Colonic mucosa (tissue), 4 donors: ENCODE results near the gene HMGCS1. TPM values are rescaled to one million over a fixed set of nuclear protein-coding genes. Genes with fewer than 3 reads are reported as not detected.

Source experiments
- DNase-seq: peaks from one replicate; pipeline ENCODE4 v3.0.0-alpha.2; 2020
- H3K27ac ChIP-seq: fragments of 200-600 bp; one replicate; pipeline ENCODE4 v1.8.0; 2021
- H3K27me3 ChIP-seq: fragments of 200-600 bp; one replicate; pipeline ENCODE4 v1.8.0; 2021
- H3K36me3 ChIP-seq: fragments of 200-600 bp; one replicate; pipeline ENCODE4 v1.8.0; 2021
- H3K4me1 ChIP-seq: fragments of 200-600 bp; one replicate; pipeline ENCODE4 v1.8.0; 2021; ENCODE audit warnings: mild to moderate bottlenecking
- H3K4me3 ChIP-seq: fragments of 200-600 bp; one replicate; pipeline ENCODE4 v1.8.0; 2021
- H3K9ac ChIP-seq, 2 donors: one replicate each; pipeline ENCODE4 v1.7.0; 2013; ENCODE audit warnings: control low read depth in 2 of 2, low read depth in 2 of 2, low read length in 2 of 2
- H3K9me3 ChIP-seq: fragments of 200-600 bp; one replicate; pipeline ENCODE4 v1.8.0; 2021
- intact Hi-C: fragments of 100-400 bp; cut with DNase I; formaldehyde crosslinking; loops from one replicate; pipeline ENCODE4 v1.14.1; 2022
- total RNA-seq, 2 donors: library from RNA; stranded (reverse); fragmentation: NEBNext Ultra II Directional in 1 of 2; extraction: Animal tissue kit (Norgen Biotek cat#: 25700) in 1 of 2; gene quantifications; one replicate each; pipeline ENCODE4 v1.2.1, GENCODE V29; 2021
- TF ChIP-seq, protein P1 (sequence below): fragments of 200-600 bp; IDR thresholded peaks from one replicate; pipeline ENCODE4 v1.8.0; 2022; ENCODE audit warnings: antibody characterized with exemption, mild to moderate bottlenecking
- donor health status: healthy.
- donor health status: DM: no; HTN: no; CAD: no.
- donor health status: DM: no; HTN: no; CAD: no.

Gene HMGCS1
- total RNA-seq = 100 to 1,000 TPM in 1 of 2 donors, 10 to 100 TPM in 1; 95.1 to 498 TPM

DNA sequence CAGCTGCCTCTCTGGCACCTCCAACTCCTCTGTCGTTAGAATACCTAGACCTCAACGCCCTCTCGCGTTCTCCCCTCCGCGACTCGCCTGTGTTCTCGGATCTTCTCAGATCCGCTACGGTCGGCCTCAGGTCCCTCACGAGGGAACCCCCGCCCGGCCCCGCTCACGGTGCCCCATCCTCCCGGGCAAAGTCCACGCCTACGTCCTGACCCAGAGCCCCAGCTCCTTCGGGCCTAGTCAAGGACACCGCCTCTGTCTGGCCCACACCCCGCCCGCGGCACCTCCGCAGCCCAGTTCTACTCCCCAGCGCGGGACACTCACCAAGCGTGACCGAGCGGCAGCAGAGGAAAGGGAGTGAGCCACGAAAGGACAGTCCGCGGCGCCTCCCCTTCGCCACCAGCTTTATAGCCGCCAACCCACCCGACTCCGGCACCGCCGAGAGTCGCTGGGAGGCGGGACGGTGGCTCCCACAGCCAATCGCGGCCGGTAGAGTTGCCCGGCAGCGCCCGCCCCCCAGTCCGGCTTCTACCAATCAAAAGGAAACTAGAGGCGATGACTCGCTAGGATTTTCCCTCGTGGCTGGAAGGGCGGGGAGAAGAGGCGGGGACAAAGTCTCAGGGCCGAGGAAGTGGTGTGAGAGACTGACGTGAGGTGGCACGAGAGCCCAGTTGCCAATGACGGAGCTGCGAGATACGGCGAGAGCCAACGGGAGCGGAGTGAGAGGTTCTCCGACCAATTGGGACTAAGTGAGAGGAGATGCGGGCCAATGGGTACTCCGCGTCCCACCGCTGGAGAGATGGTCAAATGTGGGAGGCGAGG lies at the start of gene HMGCS1:
HMGCS1 (minus strand) TSS at position 378 of the 819 bp plus-strand sequence. CDS start 14,447 bp downstream, outside the sequence.
- peak; percentile 99 for DNase-seq
- Histone ChIP-seq H3K36me3 (no peaks in the 10 kb centered on the region), H3K9me3 (no peaks in the 10 kb centered on the region), H3K27ac (peak within 1 kb of the TSS; percentile 84), H3K9ac (peak within 1 kb of the TSS; percentile 89 to 93), H3K4me3 (peak within 1 kb of the TSS; percentile 77), H3K27me3 (no peaks in the 10 kb centered on the region), H3K4me1 (peaks cover 5% of the 10 kb centered on the region)
- TF ChIP-seq, protein P1, sequence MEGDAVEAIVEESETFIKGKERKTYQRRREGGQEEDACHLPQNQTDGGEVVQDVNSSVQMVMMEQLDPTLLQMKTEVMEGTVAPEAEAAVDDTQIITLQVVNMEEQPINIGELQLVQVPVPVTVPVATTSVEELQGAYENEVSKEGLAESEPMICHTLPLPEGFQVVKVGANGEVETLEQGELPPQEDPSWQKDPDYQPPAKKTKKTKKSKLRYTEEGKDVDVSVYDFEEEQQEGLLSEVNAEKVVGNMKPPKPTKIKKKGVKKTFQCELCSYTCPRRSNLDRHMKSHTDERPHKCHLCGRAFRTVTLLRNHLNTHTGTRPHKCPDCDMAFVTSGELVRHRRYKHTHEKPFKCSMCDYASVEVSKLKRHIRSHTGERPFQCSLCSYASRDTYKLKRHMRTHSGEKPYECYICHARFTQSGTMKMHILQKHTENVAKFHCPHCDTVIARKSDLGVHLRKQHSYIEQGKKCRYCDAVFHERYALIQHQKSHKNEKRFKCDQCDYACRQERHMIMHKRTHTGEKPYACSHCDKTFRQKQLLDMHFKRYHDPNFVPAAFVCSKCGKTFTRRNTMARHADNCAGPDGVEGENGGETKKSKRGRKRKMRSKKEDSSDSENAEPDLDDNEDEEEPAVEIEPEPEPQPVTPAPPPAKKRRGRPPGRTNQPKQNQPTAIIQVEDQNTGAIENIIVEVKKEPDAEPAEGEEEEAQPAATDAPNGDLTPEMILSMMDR = no peak
- intact Hi-C loops = loop anchor here (5.0 kb wide), 1 partner anchor 191 kb away; the partner anchor contains the start of gene ZNF131

DNA sequence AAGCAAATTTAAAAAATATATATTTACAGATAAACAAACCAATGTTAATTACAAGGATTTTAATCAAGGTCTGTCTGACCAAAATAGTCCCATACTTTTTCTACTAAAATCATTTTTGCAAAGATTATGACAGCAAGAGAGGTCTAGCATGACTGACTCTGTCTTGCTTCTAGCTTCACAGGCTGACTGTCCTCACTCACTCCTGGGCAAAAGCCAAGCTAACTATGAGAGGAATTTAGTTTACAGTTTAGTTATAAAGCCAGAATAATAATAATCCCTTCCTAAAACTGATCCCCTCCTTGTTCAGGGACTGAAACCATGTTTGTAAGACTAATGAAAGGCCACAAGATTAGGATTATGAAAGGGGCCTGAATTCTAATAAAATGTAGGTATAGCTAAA lies 45.5 kb upstream of the HMGCS1 start:
- Histone ChIP-seq H3K4me3 (no peak overlapping the region), H3K36me3 (no peaks in the 10 kb centered on the region), H3K9me3 (no peaks in the 10 kb centered on the region), H3K27ac (no peak overlapping the region), H3K27me3 (no peaks in the 10 kb centered on the region), H3K9ac (no peak overlapping the region), H3K4me1 (no peaks in the 10 kb centered on the region)
- DNase-seq = no peak
- intact Hi-C loops = no loop called here
- TF ChIP-seq, protein P1 = no peak

DNA sequence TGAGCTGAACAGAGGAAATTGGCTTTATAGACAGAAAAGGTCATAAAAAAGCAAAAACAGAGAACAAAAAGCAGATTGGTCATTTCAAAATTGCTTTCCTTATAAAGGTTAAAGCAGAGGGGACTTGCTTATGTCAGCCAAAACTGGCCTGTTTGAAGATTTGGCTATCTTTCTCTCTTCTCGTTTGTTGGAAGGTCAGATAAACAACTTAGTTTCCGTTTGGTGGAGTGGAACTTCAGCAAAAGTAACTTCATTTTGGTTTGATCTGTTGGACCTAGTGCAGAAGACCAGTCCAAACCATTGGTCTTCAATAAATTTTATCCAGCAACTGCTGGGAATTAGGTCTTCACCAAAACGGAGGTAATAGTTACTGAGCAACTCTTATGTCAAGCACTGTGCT lies 45.1 kb upstream of the HMGCS1 start:
- Histone ChIP-seq H3K27ac (no peak overlapping the region), H3K36me3 (no peaks in the 10 kb centered on the region), H3K4me1 (no peaks in the 10 kb centered on the region), H3K9me3 (no peaks in the 10 kb centered on the region), H3K4me3 (no peak overlapping the region), H3K27me3 (no peaks in the 10 kb centered on the region), H3K9ac (no peak overlapping the region)
- no peak for DNase-seq
- TF ChIP-seq, protein P1 = no peak
- intact Hi-C loops = no loop called here

DNA sequence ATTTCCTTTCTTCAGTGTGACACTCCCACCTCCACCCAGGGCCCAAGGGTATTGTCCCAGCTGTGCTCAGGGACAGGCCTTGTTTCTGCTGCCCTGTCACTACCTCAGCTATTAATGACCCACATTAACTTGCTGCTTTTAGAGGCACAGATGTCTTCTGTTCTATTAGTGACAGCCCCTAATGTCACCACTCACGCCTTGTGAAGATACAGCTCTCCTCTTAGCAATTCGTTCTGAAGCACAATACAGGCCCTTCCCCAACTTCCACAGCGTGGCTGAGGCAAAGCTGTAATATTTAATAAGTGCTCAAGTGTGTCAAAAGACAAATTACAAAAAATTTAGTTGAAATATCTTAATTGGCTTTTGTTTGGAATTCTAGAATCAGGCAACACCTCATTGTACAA lies 44.7 kb upstream of the HMGCS1 start:
- Histone ChIP-seq H3K36me3 (no peaks in the 10 kb centered on the region), H3K27ac (no peak overlapping the region), H3K9ac (no peak overlapping the region), H3K27me3 (no peaks in the 10 kb centered on the region), H3K9me3 (no peaks in the 10 kb centered on the region), H3K4me1 (no peaks in the 10 kb centered on the region), H3K4me3 (no peak overlapping the region)
- TF ChIP-seq, protein P1 = no peak
- intact Hi-C loops = no loop called here
- DNase-seq = no peak

DNA sequence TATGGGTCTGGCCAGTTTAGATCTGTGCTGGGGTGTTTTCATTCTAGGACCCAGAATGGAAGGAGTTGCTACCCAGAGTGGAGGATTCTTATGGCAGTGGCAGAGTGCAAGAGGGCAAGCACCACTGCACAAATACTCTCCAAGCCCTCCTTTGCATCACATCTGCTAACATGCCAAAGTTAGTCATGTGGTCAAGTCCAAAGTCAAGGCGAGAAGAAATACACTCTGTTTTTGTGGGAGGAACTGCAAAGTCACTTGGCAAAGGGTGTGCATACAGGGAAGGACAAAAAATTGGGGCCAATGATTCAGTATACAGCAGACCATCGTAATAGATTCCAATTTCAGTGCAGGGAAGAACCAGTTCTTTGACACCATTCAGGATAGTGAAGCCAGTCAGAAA lies 43.9 kb upstream of the HMGCS1 start:
- no peak for DNase-seq
- no peak overlapping the region for H3K4me3 ChIP-seq
- H3K4me1 ChIP-seq = no peaks in the 10 kb centered on the region
- H3K9ac ChIP-seq = no peak overlapping the region
- H3K9me3 ChIP-seq = no peaks in the 10 kb centered on the region
- intact Hi-C loops = no loop called here
- H3K27me3 ChIP-seq = no peaks in the 10 kb centered on the region
- TF ChIP-seq, protein P1 = no peak
- H3K27ac ChIP-seq = no peak overlapping the region
- no peaks in the 10 kb centered on the region for H3K36me3 ChIP-seq
